Measurements from ENCODE around the gene RAMP2.
A peak's percentile ranks its signal among the peaks of the same experiment; 100 is the strongest.

The RAMP2 gene

DNA sequence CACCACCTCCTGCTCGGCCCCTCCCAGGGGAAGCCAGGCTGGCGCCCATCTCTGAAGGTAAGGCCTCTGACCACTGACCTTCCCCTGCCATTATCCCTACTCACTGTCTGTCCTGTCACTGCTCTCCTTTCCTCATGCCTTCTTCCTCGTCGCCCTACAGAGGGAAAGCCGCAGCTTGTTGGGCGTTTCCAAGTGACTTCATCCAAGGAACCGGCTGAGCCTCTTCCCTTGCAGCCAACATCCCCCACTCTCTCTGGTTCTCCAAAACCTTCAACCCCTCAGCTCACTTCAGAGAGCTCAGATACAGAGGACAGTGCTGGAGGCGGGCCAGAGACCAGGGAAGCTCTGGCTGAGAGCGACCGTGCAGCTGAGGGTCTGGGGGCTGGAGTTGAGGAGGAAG lies 34.4 kb downstream of the RAMP2 start:
- DNase-seq, result no peak

DNA sequence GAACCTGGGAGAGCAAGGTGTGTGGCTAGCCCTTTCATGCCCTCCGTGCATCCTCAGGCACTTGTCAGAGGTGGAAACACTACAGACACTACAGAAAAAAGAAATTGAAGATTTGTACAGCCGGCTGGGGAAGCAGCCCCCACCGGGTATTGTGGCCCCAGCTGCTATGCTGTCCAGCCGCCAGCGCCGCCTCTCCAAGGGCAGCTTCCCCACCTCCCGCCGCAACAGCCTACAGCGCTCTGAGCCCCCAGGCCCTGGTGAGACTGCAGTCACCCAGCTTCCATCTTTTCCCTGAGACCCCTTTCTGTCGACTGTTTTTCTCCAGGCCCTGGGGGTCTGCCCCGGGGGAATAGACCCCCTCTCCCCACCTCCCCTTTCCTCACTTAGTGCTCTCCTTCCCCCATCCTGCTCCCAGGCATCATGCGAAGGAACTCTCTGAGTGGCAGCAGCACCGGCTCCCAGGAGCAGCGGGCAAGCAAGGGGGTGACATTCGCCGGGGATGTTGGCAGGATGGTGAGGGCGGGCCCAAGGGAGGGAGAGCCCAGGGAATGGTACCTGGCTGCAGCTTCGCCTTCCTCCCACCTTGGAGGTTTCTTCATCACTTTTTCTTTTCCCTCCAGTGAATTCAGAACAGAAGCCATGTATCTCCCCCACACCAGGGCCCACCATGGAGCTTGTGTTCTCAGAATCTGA lies 35.2 kb downstream of the RAMP2 start:
- no peak for DNase-seq

DNA sequence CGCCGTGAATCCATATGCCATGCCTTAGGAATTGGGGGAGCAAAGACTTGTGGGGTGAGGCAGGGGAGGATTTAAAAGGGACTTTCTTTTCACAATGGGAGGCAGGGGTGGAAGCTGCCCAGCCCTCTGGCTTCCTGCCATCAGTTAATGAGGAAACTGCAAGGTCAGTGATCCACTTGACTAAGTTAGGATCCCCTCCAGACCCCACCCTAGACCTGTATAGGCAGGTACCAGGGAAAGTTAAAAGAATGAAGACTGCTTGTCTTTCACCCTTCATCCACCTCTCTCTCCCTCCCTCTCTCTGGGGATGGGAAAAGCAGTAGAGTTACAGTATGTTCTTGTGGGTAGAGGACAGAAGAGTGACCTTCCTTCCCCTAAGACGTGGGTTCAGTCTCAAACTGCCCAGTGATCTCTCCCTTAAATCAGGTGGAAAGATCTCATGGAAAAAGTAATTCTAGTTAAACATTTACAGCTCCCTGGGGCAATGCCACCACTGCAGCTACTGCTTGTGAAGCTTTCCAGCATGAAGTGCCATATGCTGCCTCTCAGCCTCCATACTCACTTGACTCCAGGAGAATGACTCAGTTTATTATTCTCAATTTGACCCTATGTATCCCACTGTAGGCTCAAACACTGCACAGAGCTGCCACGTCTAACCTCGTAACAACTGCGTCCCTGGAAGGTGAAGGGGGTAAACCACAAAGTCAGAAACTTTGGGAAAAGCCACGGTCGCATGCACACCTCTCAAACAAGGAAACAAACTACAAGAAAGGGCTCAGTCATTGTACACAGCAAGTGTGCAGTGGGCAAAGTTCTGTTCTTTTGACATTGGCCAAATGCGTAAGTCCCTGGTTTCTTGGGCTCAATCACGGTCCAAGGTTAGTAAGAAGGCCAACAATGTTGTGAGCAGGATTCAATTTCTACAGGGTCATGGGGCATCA lies 36.3 kb downstream of the RAMP2 start:
- DNase-seq, result no peak

DNA sequence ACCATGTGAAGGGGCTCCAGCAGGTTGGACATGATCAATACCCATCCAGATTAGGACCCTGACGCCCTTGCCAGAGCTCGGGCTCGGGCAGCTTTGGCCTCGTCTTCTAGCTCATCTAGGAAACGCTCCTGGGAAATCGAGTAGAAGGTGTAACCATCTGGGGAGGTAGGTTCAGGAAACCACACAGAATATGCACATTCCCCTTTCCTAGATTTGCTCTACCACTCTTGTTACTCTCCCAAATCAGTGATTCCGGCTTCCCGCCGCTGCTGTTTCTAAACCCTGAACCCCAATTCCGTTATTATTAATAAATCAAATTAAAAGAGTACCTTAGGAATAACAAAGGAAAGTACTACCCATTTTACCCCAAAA lies 37.0 kb downstream of the RAMP2 start:
- no peak for DNase-seq

DNA sequence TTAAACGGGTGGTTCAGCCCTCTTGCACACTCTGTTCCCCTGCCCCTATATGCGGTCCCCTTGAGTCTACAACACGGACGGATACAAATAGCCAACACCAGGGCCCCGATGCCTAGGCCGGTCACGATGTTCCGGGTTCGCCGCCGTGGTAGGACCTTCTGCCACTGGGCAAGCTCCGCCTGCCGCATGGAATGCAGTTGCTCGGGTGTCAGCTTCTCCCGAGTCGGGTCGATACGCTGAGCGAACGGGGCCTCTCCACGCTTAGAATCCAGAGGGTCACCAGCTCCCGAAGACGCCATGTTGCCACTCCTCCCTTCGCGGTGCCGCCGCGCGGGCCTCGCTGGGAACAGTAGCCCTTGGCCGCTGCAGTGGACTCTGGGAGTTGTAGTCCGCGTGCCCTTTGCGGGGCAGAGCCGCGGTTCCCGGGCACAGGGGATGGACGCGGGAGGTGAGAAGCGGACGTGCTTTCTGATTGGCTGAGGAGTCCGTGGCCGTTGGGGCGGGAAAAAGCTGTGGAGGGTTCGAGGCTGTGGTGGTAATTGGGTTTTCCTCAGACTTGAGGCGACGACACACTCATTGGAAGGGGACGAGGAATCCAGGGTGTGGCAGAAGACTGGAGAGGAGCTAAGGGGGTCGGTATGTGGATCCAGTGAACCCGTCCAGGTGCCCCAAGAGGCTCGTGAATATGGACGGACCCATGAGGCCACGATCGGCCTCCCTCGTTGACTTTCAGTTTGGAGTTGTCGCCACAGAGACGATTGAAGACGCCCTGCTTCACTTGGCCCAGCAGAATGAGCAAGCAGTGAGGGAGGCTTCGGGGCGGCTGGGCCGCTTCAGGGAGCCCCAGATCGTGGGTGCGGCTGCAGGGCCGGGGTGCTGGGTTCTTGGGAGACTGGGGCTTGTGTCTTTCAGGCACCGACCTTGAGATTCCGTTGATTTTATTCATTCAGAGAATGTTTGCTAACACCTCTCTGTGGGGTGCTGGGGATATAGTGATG lies 37.7 kb downstream of the RAMP2 start, which contains the start of the genes CNTD1 and COA3:
Gene CNTD1 (plus strand): TSS at position 479 of the 998 bp plus-strand sequence. CDS start 207 bp downstream, at position 686.
Gene COA3 (minus strand): TSS at position 322 of the 998 bp plus-strand sequence. CDS start 23 bp downstream, at position 299.
- peak; percentile 44 to 84 (median 65) for DNase-seq

DNA sequence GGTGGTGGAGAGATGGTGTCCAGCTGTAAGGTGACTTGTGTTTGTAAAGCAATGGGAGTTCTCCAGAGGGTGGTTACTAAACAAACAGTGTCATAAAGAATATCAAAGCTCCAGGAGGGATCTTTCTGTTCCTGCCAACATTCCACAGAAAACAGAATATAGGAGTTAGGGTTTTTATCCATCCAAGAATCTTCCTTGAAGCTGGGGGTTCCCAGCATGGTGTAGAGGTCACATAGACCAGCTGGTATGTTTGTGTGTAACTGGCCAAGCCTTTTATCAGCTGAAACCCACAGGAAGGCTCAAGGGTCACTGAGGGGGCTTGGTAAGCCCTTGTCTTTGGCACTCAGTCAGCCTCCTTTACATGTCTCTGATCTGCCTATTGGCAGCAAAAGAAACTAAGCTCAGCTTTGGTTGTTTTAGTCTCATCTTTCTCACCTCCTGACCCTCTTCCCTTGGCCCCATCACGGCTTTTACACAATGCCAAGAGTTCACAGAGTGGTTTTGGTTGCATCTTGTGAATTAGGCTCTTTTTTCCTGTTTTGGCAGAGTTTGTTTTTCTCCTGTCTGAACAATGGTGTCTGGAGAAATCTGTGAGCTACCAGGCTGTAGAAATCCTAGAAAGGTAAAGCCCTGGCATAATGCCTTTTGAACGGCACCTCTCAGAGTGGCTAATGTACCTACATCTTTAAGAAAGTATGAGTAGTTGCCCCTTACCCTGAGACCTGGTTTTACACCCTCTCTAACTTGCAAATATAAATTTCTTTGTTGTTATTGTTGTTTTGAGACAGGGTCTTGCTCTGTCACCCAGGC lies 42.3 kb downstream of the RAMP2 start:
- DNase-seq, result no peak

DNA sequence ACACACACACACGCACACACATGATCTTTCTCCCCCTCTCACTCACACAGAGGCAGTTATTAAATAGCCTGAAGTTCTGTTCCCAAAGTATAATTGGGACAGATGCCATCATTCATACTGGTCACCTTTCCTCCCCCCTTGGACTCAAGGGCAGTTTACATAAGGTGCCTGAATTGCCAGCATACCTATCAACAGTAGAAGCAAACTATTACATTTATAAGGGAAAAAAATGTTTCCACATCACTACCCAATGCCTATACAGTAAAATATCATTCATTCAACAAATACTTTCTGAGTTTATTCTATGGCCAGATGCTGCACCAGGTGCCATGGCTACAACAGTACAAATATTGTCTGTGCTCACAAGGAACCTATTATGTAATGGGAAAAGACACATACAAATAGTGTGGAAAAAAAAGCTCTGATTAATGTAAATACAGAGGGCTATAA lies 43.9 kb downstream of the RAMP2 start:
- no peak for DNase-seq

DNA sequence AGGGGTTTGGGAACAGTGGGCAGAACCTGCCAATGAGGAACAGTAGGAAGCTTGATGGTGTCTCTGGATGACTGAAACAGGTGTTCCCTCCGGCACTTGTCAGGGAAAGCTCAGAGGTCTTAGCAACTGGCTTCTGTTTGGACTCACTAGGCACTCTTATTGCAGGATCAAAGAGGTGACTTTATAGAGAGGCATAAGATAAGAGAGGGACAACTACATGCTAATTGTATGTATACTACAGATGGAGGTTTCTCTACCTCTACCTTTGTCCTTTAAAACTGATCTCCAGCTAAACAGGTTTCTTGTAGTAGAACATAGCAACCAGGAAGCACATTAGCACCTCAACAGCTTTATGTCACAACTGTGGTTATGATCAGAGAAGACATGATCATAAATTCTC lies 45.2 kb downstream of the RAMP2 start:
- no peak for DNase-seq

DNA sequence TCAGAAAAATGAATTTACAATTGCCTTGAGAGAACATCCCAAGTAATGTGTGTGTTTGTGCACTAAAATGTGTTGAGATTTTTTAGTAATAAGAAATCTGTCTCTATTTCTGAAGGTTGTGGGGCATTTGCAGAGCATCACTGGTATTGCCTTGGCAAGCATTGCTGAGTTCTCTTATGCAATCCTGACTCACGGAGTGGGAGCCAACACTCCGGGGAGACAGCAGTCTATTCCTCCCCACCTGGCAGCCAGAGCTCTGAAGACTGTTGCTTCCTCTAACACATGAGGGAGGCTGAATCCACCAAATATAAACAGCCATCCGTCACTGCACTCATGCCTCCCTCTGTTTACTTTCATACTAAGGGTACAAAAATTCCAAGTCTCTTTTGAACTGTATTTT lies 48.2 kb downstream of the RAMP2 start:
- no peak for DNase-seq
